Urinary bladder (tissue), 4 donors: ENCODE data around the gene TNFSF13. TPM values are rescaled to one million over a fixed set of nuclear protein-coding genes. Genes with fewer than 3 reads are reported as not detected.
A peak's percentile ranks its signal among the peaks of the same experiment; 100 is the strongest.

Source experiments
- DNase-seq: peaks from one replicate; pipeline ENCODE4 v3.0.0-alpha.2; 2015; ENCODE audit errors: extremely low spot score
- H3K27ac ChIP-seq: one replicate; pipeline ENCODE4 v1.5.1; 2013; ENCODE audit warnings: low read depth, mild to moderate bottlenecking, moderate library complexity
- H3K36me3 ChIP-seq: one replicate; pipeline ENCODE4 v1.6.1; 2013; ENCODE audit warnings: mild to moderate bottlenecking, moderate library complexity; ENCODE audit not compliant: insufficient read depth
- H3K4me1 ChIP-seq: one replicate; pipeline ENCODE4 v1.6.1; 2013; ENCODE audit warnings: mild to moderate bottlenecking, moderate library complexity; ENCODE audit not compliant: insufficient read depth
- H3K4me3 ChIP-seq: one replicate; pipeline ENCODE4 v1.5.1; 2013; ENCODE audit warnings: low read depth, low read length
- WGBS: extraction: QIAGEN DNeasy Blood & Tissue Kit; methylation state at CpG from one replicate; pipeline ENCODE4 v1.1.7; 2013; 5-methylcytosine and 5-hydroxymethylcytosine counted together
- polyA plus RNA-seq: library from polyadenylated mRNA; stranded (reverse); fragments of 200-250 nt; gene quantifications from one replicate; pipeline ENCODE4 v1.2.3, GENCODE V29; 2013
- total RNA-seq: library from RNA; depleted of rRNA; stranded (reverse); fragments of >200 nt; gene quantifications from one replicate; pipeline ENCODE4 v1.2.3, GENCODE V29; 2014
- donor health status: healthy with polysubstance abuse.
- donor health status: healthy.

The TNFSF13 gene
- total and polyA plus RNA-seq, 2 donors: 3.8 to 22.3 TPM

DNA sequence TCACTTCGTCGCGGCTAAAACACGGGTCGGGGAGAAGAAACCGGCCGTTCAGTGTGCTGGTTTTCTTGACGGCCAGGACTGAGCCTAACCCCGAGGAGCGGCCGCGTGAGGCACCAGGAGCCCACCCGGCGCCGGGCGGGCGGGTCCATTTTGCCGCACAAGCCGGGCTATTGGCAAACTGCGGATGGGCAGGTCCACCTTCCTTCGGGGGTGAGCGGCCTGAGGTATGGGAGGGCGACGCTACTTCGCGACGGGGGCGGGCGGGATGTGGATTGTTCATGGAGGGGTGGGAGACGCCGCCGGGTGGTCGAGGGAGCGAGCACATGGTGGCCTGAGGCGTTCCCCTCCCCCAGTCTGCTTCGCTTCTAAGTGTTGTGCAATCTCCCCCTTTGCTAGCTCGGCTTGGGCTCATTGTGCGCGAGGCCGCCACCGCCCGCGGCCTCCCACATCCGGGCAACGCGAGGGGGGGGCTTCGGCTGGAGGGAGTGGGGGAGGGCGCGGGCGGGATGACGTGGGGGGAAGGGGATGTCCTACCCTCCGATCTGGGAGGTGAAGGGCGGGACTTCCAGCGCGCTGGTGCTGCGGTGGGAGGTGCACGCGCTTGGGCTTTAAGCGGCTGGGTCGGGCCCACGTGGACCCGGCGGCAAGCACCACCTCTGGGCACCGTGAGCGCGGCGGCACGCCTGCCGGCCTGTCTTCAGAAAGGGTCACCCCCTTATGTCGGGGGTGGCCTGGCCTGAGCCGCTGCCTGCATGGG lies 15.0 kb downstream of the TNFSF13 start:
- peaks cover 7% of the 10 kb centered on the region for H3K36me3 ChIP-seq
- H3K4me1 ChIP-seq: no peaks in the 10 kb centered on the region

GRCh38 chr17:7574176-7574953 lies 15.8 kb downstream of the TNFSF13 start:
- Histone ChIP-seq H3K36me3 (peaks cover 7% of the 10 kb centered on the region), H3K4me1 (no peaks in the 10 kb centered on the region), H3K4me3 (peak overlapping the region; percentile 96), H3K27ac (peak overlapping the region; percentile 63)
- no peak for DNase-seq
- WGBS: 19% methylated on average over 15 of the region's 15 CpGs

More for the DNA sequence above, 15.0 kb downstream of the TNFSF13 start:
- Histone ChIP-seq H3K27ac (peak overlapping the region; percentile 98), H3K4me3 (peak overlapping the region; percentile 96)
- DNase-seq: no peak
- under 1% methylated on average over 71 of the region's 71 CpGs for WGBS

- WGBS: 67% methylated on average over 1 of the region's 1 CpG
- H3K4me3 ChIP-seq: no peak overlapping the region
- no peak for DNase-seq
- peak overlapping the region; percentile 38 for H3K27ac ChIP-seq
- H3K4me1 ChIP-seq: no peaks in the 10 kb centered on the region
- peaks cover 7% of the 10 kb centered on the region for H3K36me3 ChIP-seq
Observed at GRCh38 chr17:7575481-7575883, 16.9 kb downstream of the TNFSF13 start.

- WGBS: 71% methylated on average over 7 of the region's 7 CpGs
- peaks cover 7% of the 10 kb centered on the region for H3K36me3 ChIP-seq
- no peak overlapping the region for H3K4me3 ChIP-seq
- DNase-seq: no peak
- H3K27ac ChIP-seq: no peak overlapping the region
- no peaks in the 10 kb centered on the region for H3K4me1 ChIP-seq
Observed at GRCh38 chr17:7575959-7576358, 17.4 kb downstream of the TNFSF13 start.

- no peak for DNase-seq
- WGBS: 83% methylated on average over 14 of the region's 14 CpGs
- H3K4me1 ChIP-seq: no peaks in the 10 kb centered on the region
- H3K36me3 ChIP-seq: peaks cover 7% of the 10 kb centered on the region
- no peak overlapping the region for H3K4me3 ChIP-seq
- no peak overlapping the region for H3K27ac ChIP-seq
Observed at GRCh38 chr17:7576432-7576937, 17.9 kb downstream of the TNFSF13 start.

DNA sequence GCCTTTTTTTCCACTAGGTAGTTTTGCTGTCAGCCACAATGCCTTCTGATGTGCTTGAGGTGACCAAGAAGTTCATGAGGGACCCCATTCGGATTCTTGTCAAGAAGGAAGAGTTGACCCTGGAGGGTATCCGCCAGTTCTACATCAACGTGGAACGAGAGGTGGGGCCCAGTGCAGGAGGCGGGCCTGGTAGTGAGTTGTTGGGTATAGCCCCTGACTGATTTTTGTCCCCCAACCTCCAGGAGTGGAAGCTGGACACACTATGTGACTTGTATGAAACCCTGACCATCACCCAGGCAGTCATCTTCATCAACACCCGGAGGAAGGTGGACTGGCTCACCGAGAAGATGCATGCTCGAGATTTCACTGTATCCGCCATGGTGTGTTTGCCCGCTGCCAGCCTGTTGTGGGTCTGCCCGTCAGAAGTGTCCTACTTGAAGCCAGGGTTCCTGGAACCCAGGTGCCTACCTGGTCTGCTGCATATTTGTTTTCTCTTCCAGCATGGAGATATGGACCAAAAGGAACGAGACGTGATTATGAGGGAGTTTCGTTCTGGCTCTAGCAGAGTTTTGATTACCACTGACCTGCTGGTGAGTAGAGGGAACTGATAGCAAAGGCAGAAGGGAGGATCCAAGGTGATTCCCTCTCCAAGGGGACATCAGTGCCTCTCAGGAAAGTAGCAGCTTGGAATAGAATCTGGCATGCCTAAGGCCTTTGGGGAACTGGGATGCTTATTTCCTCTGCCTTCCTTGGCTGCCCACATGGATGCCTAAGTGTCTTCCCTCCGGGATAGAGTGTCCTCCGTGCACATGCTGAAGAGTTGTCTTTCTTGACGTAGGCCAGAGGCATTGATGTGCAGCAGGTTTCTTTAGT lies 19.0 kb downstream of the TNFSF13 start:
- H3K4me3 ChIP-seq: no peak overlapping the region
- no peak overlapping the region for H3K27ac ChIP-seq
- H3K36me3 ChIP-seq: peaks cover 7% of the 10 kb centered on the region
- 78% methylated on average over 17 of the region's 17 CpGs for WGBS
- H3K4me1 ChIP-seq: no peaks in the 10 kb centered on the region
- no peak for DNase-seq

DNA sequence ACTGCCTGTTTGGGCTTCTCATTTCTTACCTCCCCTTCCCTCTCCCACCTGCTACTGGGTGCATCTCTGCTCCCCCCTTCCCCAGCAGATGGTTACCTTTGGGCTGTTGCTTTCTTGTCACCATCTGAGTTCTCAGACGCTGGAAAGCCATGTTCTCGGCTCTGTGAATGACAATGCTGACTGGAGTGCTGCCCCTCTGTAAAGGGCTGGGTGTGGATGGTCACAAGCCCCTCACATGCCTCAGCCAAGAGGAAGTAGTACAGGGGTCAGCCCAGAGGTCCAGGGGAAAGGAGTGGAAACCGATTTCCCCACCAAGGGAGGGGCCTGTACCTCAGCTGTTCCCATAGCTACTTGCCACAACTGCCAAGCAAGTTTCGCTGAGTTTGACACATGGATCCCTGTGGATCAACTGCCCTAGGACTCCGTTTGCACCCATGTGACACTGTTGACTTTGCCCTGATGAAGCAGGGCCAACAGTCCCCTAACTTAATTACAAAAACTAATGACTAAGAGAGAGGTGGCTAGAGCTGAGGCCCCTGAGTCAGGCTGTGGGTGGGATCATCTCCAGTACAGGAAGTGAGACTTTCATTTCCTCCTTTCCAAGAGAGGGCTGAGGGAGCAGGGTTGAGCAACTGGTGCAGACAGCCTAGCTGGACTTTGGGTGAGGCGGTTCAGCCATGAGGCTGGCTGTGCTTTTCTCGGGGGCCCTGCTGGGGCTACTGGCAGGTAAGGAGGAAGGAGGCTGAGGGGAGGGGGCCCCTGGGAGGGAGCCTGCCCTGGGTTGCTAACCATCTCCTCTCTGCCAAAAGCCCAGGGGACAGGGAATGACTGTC lies 20.7 kb downstream of the TNFSF13 start, which contains the start of gene CD68:
CD68 (plus strand) TSS at position 638 of the 833 bp plus-strand sequence; CDS start at position 678, 40 bp downstream.
- Histone ChIP-seq H3K4me3 (no peak within 1 kb of the TSS), H3K36me3 (peaks cover 7% of the 10 kb centered on the region), H3K4me1 (no peaks in the 10 kb centered on the region), H3K27ac (peak within 1 kb of the TSS; percentile 91)
- 17% methylated on average over 7 of the region's 7 CpGs for WGBS
- DNase-seq: no peak

DNA sequence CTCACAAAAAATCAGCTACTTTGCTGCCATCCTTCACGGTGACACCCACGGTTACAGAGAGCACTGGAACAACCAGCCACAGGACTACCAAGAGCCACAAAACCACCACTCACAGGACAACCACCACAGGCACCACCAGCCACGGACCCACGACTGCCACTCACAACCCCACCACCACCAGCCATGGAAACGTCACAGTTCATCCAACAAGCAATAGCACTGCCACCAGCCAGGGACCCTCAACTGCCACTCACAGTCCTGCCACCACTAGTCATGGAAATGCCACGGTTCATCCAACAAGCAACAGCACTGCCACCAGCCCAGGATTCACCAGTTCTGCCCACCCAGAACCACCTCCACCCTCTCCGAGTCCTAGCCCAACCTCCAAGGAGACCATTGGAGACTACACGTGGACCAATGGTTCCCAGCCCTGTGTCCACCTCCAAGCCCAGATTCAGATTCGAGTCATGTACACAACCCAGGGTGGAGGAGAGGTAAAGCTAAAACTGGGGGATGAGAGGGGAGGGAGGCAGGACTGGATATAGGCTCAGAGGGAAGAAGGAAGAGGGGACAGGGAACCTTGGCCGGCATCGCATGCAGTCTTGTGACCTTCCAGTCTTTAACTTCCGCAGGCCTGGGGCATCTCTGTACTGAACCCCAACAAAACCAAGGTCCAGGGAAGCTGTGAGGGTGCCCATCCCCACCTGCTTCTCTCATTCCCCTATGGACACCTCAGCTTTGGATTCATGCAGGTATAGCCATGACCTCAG lies 21.5 kb downstream of the TNFSF13 start:
- Histone ChIP-seq H3K36me3 (peaks cover 5% of the 10 kb centered on the region), H3K4me3 (no peak overlapping the region), H3K4me1 (no peaks in the 10 kb centered on the region), H3K27ac (peak overlapping the region; percentile 91)
- no peak for DNase-seq
- WGBS: 64% methylated on average over 12 of the region's 12 CpGs

DNA sequence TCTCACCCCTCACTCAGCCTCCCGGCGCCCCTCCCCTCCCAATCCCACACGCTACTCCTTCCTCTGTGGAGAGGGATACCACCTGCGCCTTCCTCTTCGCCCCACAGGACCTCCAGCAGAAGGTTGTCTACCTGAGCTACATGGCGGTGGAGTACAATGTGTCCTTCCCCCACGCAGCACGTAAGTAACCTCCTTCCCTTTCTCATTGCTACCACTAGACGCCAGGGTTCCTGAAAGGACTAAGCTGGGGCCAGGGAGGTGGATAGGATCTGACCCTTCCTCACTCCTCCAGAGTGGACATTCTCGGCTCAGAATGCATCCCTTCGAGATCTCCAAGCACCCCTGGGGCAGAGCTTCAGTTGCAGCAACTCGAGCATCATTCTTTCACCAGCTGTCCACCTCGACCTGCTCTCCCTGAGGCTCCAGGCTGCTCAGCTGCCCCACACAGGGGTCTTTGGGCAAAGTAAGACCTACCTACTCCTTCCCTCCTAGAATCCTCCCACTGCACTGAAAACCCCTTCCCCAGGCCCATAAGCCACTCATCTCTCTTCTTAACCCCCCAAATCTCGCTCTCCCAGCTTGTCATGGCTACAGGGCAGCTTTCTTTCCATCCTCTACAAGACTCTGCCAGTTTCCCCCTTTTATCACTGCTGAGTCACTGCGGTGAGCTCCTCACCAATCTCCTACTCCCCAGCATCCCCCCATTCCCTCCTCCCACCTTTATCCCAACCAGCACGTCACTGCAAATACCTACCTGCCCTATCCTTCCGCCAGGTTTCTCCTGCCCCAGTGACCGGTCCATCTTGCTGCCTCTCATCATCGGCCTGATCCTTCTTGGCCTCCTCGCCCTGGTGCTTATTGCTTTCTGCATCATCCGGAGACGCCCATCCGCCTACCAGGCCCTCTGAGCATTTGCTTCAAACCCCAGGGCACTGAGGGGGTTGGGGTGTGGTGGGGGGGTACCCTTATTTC lies 22.3 kb downstream of the TNFSF13 start:
- H3K4me3 ChIP-seq: no peak overlapping the region
- H3K36me3 ChIP-seq: peaks cover 5% of the 10 kb centered on the region
- no peaks in the 10 kb centered on the region for H3K4me1 ChIP-seq
- 80% methylated on average over 23 of the region's 23 CpGs for WGBS
- peak overlapping the region; percentile 0 for H3K27ac ChIP-seq
- DNase-seq: no peak

DNA sequence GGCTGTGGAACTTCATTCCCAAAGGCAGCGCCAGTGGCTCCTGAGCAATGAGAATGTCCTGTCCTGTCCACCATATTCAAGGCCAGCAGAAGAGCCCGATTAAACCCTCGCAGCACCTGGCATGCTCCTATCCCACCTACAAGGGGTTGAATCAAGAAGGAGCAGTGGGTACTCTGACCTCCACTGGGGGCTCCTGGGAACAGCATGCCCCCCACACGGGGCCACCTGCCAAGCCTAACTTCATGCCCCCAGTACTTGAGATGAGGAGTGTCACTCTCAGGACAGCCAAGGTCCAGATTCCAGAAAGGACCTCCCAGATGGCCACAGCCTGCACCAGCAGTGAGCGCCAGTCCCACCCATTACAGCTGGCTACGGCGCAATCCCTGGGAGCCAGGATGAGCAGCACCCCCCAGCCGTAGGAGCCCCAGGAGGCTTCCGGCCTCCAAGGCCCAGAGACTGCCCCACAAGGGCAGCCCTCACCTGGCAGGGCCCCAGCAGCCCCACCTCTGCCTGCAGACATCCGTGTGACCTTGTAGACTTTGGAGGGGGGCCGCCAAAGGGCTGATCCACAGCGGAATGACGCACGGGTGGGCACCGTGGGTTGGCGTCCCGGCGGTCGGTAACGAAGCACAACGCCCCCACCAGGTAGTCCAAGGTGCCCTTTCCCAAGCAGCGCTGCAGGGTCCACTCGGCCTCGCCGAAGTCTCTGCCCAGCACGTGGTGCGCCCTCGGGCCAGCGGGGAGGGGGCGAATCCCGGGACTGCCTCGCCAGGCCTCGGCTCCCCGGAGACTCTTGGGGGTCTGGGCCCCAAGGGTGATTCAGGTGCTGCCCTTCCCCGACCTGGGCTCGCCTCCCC lies 24.1 kb downstream of the TNFSF13 start:
- Histone ChIP-seq H3K36me3 (peaks cover 5% of the 10 kb centered on the region), H3K27ac (peak overlapping the region; percentile 92), H3K4me3 (peak overlapping the region; percentile 33), H3K4me1 (no peaks in the 10 kb centered on the region)
- no peak for DNase-seq
- WGBS: 85% methylated on average over 36 of the region's 36 CpGs
